ENCODE measurements around the gene SPRED3. TPM values are rescaled to one million over a fixed set of nuclear protein-coding genes. Genes with fewer than 3 reads are reported as not detected.
A peak's percentile ranks its signal among the peaks of the same experiment; 100 is the strongest.
"Not testable (repeated sequence)": the region's sequence is repeated elsewhere in the genome, so short reads cannot be mapped to it uniquely, and the experiment has no call there.

SPRED3 gene
- total RNA-seq, 1 donor from 2014 or later, result 0.83 TPM

DNA sequence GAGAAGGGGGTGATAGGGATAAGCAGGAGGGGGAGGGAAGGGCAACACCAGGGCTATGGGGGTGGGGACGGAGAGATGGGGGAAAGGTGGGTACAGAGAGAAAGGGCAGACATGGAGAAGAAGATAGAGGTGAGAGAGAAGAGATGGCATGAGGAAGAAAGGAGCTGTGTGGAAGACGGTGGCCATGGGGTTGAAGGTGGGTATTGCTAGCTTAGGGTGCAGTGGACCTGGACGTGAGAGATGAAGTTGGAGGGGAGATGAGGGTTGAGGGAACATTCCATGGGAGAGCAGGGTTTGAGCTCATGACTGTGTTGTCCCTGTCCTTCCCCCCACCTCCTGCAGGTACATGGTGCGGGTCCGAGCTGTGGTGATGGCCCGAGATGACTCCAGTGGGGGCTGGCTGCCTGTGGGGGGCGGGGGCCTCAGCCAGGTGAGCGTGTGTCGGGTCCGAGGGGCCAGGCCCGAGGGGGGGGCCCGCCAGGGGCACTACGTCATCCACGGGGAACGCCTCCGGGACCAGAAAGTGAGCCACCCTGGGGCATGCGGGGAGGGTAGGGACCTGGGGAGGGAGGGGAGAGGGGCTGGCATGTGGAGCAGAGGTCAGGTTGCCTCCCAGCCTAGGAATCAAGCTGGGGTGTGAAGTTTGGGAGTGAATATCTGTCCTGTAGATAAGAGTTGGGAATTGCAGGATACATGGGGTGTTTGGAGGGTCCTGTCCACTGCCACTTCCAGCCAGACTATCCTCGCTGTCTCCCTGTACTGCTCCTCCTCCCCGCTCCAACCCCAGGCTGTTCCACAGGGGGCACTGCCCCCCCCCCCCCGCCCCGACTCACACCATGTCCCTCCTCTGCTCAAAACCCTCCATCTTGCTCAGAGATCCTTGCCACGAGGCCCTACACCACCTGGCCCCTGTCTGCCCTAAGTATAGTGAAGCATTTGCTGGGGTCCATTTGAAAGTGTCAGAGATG is 1.7 kb downstream of the SPRED3 start:
- no peak for DNase-seq (ENCODE audit: low read depth)

DNA sequence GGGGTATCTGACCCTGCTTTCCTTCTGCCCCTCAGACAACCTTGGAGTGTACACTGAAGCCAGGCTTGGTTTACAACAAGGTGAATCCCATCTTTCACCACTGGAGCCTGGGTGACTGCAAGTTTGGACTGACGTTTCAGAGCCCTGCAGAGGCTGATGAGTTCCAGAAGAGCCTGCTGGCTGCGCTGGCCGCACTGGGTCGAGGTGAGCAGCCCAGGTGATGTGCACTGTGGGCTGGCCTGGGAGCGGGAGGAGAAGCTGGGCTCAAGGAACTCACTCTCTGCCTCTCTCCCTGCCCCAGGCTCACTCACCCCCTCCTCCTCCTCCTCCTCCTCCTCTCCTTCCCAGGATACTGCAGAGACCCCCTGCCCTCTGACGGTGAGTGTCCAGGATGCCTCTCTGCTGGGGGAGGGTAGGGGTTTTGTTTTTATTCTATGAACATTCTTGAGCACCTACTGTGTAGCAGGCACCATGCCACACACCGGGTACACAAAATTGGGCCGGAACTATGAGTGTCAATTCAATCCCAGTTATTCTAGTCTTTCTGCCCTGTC is 3.5 kb downstream of the SPRED3 start:
- DNase-seq (ENCODE audit: low read depth), result no peak

DNA sequence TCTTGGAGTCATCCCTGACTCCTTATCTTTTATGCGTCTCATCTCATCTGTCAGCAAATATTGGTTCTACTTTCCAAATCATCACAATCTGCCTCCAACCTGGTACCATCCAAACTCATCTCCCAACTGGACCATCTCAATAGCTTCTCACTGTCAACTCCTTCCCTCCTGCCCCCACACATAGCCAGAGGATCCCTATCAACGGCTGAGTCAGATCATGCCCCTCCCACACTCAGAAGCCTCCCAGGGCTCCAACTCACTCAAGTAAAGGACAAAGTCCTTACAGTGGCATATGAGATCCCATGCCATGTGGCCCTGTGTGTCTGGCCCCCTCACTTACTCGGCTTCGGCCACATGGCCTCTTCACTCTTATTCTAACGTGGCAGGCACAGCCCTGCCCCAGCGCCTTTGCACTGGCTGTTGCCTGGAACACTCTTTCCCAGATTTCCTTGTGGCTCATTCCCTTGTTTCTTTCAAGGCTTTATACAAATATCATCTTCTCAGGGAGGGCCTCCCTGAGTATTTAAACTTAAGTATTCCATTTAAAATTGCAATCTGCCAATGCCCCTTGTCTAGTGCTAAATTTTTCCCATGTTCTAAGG is 4.3 kb downstream of the SPRED3 start:
- DNase-seq (ENCODE audit: low read depth), result no peak

DNA sequence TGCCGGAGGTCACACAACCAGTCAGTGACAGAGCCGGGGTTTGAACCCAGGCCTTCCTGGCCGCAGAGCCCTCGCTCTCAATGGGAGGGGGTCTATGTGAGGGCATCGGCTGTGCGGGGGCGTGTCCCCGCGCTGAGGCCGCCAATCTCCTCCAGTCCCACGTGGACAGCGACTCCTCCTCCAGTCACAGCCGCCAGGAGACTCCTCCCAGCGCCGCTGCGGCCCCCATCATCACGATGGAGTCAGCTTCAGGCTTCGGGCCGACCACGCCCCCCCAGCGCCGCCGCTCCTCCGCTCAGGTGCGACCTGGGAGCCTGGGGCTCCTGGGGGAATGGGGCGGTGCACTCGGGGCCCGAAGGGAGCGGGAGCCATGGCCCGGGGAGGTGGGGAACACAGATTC is 6.0 kb downstream of the SPRED3 start:
- DNase-seq (ENCODE audit: low read depth), result no peak

DNA sequence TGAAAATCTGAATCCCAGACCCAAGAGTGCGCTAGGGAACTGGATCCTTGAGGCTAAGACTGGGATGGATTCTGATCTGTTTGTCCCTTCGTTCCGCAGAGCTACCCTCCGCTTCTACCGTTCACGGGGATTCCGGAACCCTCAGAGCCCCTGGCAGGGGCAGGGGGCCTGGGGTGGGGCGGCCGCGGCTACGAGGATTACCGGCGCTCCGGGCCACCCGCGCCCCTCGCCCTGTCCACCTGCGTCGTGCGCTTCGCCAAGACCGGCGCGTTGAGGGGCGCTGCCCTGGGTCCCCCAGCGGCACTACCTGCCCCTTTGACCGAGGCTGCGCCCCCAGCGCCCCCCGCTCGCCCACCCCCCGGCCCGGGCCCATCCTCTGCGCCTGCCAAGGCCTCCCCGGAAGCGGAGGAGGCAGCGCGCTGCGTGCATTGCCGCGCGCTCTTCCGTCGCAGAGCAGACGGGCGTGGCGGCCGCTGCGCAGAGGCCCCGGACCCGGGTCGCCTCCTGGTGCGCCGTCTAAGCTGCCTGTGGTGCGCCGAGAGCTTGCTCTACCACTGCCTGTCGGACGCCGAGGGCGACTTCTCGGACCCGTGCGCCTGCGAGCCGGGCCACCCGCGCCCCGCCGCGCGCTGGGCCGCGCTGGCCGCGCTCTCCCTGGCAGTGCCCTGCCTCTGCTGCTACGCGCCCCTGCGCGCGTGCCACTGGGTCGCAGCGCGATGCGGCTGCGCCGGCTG is 7.1 kb downstream of the SPRED3 start:
- DNase-seq (ENCODE audit: low read depth), result no peak

DNA sequence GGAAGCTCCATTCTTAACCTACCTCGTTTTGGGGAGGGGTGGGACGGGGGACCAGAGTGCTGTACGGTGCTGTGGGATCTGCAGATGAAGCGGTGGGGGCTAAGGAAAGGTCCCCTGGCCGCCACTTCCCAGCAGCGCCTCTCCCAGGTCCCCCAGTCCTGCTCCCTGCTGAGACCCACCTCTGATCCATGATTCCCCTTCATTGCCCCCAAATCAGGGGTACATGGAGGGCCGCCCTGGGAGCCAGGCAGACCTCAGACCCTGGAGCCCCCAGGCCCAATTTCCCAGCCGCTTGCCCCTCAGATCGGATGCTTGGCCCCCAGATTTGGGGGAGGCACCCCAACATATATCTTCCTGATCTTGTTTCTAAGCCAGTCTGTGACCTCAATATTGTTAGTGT is 10.6 kb downstream of the SPRED3 start:
- DNase-seq (ENCODE audit: low read depth), result no peak

DNA sequence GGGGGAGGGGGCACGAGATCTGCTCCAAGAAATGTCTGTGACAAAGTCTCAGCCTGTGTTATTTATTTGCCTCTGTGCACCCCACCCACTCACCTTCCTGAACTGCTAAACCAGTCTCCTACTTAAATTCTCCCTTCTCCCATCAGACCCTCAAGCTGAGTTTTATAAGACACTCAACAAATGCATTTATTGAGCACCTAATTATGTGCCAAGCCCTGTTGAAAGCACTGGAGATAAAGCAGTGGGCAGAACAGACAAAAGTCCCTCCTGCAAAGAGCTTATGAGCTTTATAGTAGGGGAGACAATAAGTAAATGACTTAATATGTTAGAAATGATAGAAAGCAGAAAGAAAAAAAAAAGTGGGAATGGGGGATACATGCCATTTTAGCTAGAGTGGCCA is 11.0 kb downstream of the SPRED3 start:
- DNase-seq (ENCODE audit: low read depth), result no peak

DNA sequence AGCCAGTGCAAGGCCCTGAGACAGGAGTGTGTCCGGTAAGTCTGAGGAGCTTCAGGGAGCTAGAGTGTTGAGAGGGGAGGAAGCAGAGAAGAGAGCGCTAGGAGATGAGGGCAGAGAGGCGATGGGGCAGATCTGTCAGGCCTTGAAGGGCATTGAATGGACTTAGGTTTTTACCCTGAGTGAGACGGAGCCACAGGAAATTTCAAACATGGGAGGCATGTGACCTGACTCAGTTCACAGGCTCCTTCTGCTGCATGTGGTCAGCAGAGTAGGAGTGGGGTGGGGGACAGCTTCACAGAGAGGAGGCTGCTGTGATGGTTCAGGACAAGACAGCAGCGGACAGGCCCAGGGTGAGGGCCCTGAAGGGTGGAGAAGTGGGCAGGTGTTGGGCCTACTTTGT is 11.9 kb downstream of the SPRED3 start:
- DNase-seq (ENCODE audit: low read depth), result no peak

DNA sequence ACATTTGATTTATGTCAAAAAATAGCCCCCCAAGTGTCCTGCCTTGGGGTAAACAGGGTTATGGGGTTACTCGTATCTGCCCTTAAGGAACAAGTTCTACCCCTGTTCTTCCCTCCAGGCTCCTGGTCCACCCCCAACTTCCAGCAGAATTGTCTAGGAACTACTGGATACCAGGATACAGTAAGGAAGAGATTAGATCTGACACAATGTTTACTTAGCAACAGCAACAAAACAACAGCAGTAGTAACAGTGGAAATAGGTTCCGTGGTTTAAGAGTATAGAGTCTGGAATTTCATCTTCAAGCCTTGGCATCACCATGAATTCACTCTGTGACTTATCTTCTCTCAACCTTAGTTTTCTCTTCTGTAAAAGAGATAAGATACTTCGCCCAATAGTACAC is 12.7 kb downstream of the SPRED3 start:
- DNase-seq (ENCODE audit: low read depth), result no peak

DNA sequence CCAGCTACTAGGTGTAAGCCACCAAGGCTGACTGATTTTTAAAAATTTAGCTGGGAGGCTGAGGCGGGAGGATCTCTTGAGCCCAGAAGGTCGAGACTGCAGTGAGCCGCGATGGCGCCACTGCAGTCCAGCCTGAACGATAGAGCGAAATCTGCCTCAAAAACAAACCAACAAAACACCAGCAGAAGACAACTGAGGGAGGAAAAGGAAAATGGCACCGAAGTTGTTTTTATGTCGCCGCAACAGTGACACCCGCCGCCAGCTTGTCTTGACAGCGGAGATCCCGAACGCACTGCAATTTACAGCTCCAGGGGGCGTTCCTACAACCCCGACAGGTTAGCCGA is 14.1 kb downstream of the SPRED3 start:
- no peak for DNase-seq (ENCODE audit: low read depth)

DNA sequence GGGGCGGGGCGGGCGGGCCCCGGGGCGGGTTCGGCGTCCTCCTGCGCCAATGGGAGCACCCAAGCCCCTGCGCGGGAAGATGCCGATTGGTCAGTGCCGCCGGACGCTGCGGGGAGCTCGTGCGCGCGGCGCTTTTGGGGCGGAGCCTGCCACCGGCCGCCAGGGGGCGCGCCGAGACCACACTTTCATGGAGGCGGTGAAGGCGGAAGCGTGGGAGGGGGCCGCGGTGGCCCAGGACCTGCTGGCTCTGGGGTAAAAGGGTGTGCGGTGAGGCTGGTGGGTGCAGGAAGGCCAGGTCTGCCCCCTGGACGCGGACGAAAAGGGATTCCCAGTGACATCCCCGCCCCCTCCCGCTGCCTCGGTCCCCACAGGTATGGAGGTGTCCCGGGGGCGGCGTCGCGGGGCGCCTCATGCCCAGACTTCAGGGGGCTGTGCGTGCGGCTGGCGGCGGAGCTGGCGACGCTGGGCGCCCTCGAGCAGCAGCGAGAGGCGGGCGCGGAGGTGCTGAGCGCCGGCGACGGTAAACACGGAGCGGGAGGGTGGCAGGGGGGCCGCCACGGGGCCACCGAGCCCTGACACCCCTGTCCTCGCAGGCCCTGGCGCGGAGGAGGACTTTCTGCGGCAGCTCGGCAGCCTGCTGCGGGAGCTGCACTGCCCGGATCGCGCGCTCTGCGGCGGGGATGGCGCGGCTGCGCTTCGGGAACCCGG is 14.6 kb downstream of the SPRED3 start, which contains the start of gene FAM98C:
Gene FAM98C (plus strand): TSS at position 127 of the 708 bp plus-strand sequence. CDS start 61 bp downstream, at position 188.
- peak; percentile 95 for DNase-seq (ENCODE audit: low read depth)

DNA sequence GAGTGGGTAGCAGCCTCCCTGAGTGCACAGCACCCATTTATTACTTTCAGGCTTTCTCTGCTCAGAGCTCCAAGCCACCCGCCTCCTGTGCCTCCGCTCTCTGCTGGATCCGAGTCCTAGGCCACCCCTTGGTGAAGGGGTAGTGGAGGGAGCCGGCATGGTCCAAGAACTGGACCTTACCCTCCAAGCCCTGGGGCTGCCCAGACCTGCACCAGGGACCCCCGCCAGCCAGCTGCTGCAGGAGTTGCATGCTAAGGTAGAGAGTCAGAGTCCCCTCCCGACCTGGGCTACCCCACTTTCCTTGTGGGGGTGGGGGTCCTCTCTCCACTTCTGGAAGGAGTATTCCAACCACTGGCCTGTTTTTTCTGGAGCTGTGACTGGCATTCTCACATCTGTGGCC is 16.4 kb downstream of the SPRED3 start:
- no peak for DNase-seq (ENCODE audit: low read depth)

DNA sequence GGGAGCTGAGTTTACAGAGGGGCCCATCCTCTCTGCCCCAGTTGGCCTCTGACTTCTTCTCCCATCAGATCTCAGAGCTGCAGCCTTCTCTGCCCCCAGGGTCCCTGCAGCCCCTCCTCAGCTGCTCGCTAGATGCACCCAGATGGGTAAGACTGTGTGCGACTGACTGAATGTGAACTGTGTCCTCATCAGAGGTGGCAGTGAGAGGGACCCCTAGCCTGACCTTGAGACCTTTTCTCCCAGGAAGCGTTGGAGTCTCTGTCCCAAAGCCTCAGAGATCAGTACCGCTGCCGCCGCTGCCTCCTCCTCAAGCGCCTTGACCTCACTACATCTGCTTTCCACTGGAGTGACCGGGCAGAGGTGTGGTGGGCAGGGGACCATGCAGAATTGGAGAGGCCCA is 16.8 kb downstream of the SPRED3 start:
- no peak for DNase-seq (ENCODE audit: low read depth)

DNA sequence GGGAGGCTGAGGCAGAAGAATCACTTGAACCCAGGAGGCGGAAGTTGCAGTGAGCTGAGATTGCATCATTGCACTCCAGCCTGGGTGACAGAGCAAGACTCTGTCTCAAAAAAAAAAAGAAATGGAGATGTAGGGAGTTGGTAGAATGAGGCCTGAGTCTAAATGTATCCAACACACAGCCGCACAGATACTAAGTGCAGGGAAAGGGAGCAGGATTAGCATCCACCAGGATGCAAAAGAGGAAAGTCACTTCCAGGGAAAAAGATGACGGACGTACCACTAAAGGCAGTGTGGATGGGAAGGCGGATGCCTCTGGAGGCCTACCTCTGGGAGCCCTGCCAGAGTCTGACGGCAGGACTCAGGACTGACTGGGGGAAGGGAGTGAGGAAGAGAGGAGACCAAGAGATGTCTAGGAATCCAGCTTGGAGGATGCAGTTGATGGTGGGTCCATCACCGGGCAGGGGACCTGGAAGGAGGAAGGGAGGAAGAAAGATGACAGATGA is 21.2 kb downstream of the SPRED3 start:
- peak; percentile 51 for DNase-seq (ENCODE audit: low read depth)

DNA sequence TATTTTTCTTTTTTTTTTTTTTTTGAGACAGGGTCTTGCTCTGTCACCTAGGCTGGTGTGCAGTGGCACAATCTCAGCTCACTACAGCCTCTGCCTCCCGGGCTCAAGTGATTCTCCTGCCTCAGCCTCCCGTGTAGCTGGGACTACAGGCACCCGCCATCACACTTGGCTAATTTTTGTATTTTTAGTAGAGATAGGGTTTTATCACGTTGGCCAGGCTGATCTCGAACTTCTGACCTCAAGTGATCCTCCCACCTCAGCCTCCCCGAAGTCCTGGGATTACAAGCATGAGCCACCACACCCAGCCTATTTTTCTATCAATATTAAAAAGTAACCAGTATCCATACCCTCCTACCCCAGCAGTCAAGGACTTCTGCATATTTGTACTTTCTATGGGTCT is 21.9 kb downstream of the SPRED3 start:
- DNase-seq (ENCODE audit: low read depth), result not testable (repeated sequence)

DNA sequence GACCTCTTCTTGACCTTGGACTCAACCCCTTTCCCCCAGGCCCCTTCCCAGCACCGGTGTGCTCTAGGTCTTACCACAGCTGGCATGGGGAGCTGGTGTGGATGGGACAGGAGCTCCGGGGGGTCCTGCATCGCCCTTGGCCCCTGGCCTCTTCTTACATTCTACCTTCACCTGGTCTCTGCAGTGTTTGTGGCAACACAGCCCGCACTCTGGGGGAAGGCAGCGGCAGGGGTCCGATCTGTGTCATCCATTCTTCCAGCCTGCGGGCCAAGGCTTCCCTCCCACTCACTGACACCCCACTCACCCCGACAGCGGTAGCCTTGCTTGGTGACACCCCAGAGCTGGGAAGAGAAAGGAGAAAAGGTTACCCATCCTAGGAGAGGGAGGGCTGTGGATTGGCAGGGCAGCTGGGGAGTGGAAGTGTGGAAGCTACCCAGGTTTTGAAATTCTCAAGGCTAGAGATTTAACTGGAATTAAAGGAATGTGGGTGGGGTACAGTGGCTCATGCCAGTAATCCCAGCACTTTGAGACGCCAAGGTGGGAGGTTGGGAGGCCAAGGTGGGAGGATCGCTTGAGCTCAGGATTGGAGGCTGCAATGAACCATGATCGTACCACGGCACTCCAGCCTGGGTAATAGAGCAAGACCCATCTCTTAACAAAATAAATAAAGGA is 22.7 kb downstream of the SPRED3 start:
- DNase-seq (ENCODE audit: low read depth), result peak; percentile 38

DNA sequence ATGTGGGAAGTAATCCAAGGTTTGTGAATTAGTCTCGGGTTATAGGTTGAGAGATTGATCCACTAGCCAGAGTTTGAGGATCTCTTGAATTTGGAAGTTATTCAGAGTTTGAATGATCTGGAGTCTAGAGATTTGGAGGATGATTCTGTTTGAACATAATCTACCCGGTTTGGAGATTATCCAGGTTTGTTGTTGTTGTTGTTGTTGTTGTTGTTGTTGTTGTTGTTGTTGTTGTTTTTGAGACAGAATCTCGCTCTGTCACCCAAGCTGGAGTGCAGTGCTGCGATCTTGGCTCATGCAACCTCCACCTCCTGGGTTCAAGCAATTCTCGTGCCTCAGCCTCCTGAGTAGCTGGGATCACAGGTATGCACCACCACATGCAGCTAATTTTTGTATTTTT is 23.4 kb downstream of the SPRED3 start:
- not testable (repeated sequence) for DNase-seq (ENCODE audit: low read depth)

DNA sequence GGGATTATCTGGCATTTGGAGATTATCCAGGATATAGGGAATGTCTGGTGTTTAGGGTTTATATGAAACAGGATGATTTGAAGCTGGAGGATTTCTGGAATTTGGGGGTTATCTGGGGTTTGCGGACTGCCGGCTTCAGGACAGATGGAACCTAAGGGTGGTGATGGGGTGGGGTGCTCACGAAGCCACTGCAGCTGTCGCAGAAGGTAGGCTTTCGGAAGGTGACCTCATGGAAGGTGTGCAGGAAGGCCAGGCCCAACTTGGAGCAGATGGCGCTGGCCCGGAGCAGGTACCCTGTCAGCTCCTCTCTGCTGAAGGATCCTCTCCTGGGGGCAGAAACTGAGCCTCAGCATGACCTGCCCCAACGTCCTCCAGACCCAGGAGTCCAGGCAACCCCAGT is 24.0 kb downstream of the SPRED3 start:
- no peak for DNase-seq (ENCODE audit: low read depth)

DNA sequence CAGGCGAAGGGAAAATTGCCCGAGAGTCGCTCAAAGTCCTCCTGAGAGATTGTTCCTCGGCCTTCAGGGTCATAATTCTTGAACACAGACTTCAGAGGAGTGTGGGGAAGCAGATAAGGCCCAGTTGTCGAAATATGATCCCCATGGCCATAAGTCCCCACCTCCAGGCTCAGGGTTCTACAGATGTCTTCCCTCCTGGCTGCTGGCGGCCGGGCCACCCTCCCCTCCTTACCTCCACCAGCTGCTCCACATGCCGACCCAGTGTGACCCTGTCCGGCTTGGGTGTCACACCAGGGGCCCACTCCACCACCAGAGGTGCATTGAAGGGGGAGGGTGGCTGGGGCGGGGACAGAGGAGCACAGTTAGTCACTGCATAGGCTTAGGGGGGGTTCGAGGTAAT is 24.5 kb downstream of the SPRED3 start:
- DNase-seq (ENCODE audit: low read depth), result peak; percentile 61

DNA sequence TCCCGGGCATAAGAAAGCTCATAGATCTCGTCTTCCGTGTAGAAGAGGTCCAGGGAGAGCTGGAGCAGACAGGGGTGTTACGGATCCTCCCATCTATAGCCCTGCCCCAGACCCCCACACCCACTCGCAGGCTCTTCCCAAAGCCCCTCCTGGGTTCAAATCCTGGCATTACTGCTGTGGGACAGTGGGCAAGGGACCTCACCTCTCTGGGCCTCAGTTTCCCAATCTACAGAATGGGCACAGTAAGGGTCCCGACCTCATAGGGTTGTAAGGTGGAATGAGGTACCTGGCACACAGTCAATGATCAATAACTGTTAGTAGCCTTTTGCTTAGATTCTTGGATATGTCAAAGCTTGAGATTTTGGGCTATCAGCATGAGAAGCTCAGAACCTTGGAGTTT is 24.9 kb downstream of the SPRED3 start:
- DNase-seq (ENCODE audit: low read depth), result no peak
